Measurements from ENCODE around the gene GPR3. TPM values are rescaled to one million over a fixed set of nuclear protein-coding genes. Genes with fewer than 3 reads are reported as not detected.

Gene GPR3
- total RNA-seq, 1 donor from 2014 or later, result 2.0 TPM

- Histone ChIP-seq H3K27ac (peak overlapping the region; percentile 69 to 85), H3K27me3 (no peaks in the 10 kb centered on the region), H3K9me3 (no peaks in the 10 kb centered on the region), H3K4me3 (peak overlapping the region; percentile 22 to 33), H3K36me3 (peaks cover 5 to 10% of the 10 kb centered on the region in 2 donors), H3K4me1 (peaks cover 8 to 69% of the 10 kb centered on the region in 2 donors)
- DNase-seq (ENCODE audit: low spot score in 2 of 2), result no peak
- intact Hi-C loops (cut with DNase I), result no loop called here
- no peak for TF ChIP-seq CTCF (IDR thresholded peaks at IDR 0.05)
Observed at GRCh38 chr1:27436204-27437159, 44.1 kb downstream of the GPR3 start.

- intact Hi-C loops (cut with DNase I), result no loop called here
- H3K27me3 ChIP-seq, result no peaks in the 10 kb centered on the region
- TF ChIP-seq CTCF (IDR thresholded peaks at IDR 0.05), result no peak
- H3K36me3 ChIP-seq, result peaks cover 5 to 10% of the 10 kb centered on the region in 2 donors
- peak overlapping the region in 1 of 2 donors; percentile 85 for H3K27ac ChIP-seq
- peaks cover 6 to 53% of the 10 kb centered on the region in 2 donors for H3K4me1 ChIP-seq
- H3K4me3 ChIP-seq, result no peak overlapping the region
- H3K9me3 ChIP-seq, result no peaks in the 10 kb centered on the region
- DNase-seq (ENCODE audit: low spot score in 2 of 2), result no peak
Observed at GRCh38 chr1:27438621-27439061, 46.2 kb downstream of the GPR3 start.

GRCh38 chr1:27439150-27439549, 46.7 kb downstream of the GPR3 start:
- H3K36me3 ChIP-seq, result peaks cover 5 to 10% of the 10 kb centered on the region in 2 donors
- no peak for DNase-seq (ENCODE audit: low spot score in 2 of 2)
- peaks cover 6 to 48% of the 10 kb centered on the region in 2 donors for H3K4me1 ChIP-seq
- no peak for TF ChIP-seq CTCF (IDR thresholded peaks at IDR 0.05)
- no peak overlapping the region for H3K4me3 ChIP-seq
- peak overlapping the region in 1 of 2 donors; percentile 85 for H3K27ac ChIP-seq
- no peaks in the 10 kb centered on the region for H3K27me3 ChIP-seq
- no peaks in the 10 kb centered on the region for H3K9me3 ChIP-seq
- intact Hi-C loops (cut with DNase I), result no loop called here

GRCh38 chr1:27444632-27445031, 52.2 kb downstream of the GPR3 start:
- intact Hi-C loops (cut with DNase I), result no loop called here
- no peaks in the 10 kb centered on the region for H3K27me3 ChIP-seq
- DNase-seq (ENCODE audit: low spot score in 2 of 2), result no peak
- TF ChIP-seq CTCF (IDR thresholded peaks at IDR 0.05), result no peak
- H3K4me1 ChIP-seq, result peaks cover 0 to 11% of the 10 kb centered on the region in 2 donors
- peak overlapping the region in 1 of 2 donors; percentile 7 for H3K27ac ChIP-seq
- H3K4me3 ChIP-seq, result no peak overlapping the region
- peaks cover 10 to 11% of the 10 kb centered on the region in 2 donors for H3K36me3 ChIP-seq
- no peaks in the 10 kb centered on the region for H3K9me3 ChIP-seq

Other genes with a start within 250 kb of the GPR3 start
- gene SLC9A1, start 237.5 kb upstream of the GPR3 start, total RNA-seq, result 22.0 TPM
- 36.2 TPM for gene WDTC1, start 158.0 kb upstream of the GPR3 start, total RNA-seq
- 28.6 TPM for gene TMEM222, start 70.5 kb upstream of the GPR3 start, total RNA-seq
- 0.21 TPM for gene SYTL1, start 50.6 kb upstream of the GPR3 start, total RNA-seq
- 164 TPM for gene MAP3K6, start 25.7 kb upstream of the GPR3 start, total RNA-seq
- gene FCN3, start 17.8 kb upstream of the GPR3 start, total RNA-seq, result 13.2 TPM
- gene CD164L2, start 9.3 kb upstream of the GPR3 start, total RNA-seq, result not detected
- gene WASF2, start 97.5 kb downstream of the GPR3 start, total RNA-seq, result 70.4 TPM
- gene AHDC1, start 211.5 kb downstream of the GPR3 start, total RNA-seq, result 205 TPM
- 10.4 TPM for gene FGR, start 242.6 kb downstream of the GPR3 start, total RNA-seq

All from ascending aorta (tissue), 2 donors.